GM19468 (cell line): ENCODE results near the gene TCEAL4.

Experiments used
- ATAC-seq: cut with Tn5 transposase; IDR thresholded peaks from one replicate; pipeline ENCODE4 v1.9.1; 2021; ENCODE audit warnings: mild to moderate bottlenecking, moderate library complexity, moderate number of reproducible peaks; ENCODE audit not compliant: unreplicated experiment; ENCODE audit errors: extremely low read depth

Gene TCEAL4

GRCh38 chrX:103585411-103586313 lies at the start of gene TCEAL4:
Gene TCEAL4 (plus strand): TSS chrX:103585515. CDS start chrX:103586676, 1,161 bp downstream.
- no peak for ATAC-seq

DNA sequence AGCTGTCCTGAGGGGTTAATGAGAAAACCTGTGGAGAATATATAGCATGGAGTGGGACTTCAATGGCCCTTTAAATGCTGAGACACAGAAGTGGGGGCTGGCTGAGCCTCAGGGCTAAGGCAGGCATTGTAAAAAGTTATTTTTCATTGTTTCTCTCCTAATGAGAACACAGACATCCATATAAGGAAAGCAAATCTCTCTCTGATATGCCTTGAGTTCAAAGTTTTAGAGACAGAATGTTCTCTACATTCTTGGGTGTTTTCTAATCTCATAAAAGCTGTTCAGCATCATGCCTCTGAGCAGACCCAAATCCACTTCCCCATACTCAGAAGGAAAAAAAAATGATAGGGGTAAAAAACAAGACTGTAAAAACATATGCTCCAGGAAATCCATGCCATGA lies 49.2 kb upstream of the TCEAL4 start:
- no peak for ATAC-seq

DNA sequence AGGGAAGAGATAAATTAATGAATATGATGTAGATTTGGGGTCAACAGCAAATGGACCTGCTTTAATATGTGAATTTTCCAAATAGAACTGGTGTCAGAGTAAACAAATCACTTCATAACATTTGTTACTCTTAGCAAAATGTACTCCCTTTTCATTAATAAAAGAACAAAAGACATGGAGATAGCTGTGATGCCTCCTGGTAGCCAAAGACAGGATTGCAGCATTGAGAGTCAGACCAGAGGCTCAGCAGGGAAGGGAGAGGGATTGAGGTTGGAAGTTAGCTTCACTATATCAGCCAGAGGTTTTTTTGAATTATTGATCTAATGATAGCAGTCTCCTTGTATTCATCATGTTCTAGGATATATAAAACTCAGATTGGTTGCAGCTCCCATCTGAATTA lies 48.6 kb upstream of the TCEAL4 start:
- no peak for ATAC-seq

GRCh38 chrX:103537871-103538387 lies 47.4 kb upstream of the TCEAL4 start:
- no peak for ATAC-seq

DNA sequence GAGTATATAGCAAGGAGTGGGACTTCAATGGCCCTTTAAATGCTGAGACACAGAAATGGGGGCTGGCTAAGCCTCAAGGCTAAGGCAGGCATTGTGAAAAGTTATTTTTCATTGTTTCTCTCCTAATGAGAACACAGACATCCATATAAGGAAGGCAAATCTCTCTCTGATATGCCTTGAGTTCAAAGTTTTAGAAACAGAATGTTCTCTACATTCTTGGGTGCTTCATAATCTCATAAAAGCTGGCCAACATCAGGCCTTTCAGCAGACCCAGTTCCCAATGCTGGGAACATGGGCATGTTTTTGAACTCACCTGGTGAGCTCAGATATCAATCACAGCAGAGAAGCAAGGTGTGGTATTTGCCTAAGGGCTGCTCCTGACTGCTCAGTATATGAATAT lies 46.6 kb upstream of the TCEAL4 start:
- no peak for ATAC-seq

GRCh38 chrX:103539695-103540094 lies 45.6 kb upstream of the TCEAL4 start:
- ATAC-seq, result no peak

- ATAC-seq, result no peak
These were observed 45.2 kb upstream of the TCEAL4 start for GRCh38 chrX:103540145-103540544.

- no peak for ATAC-seq
These were observed 35.4 kb upstream of the TCEAL4 start for GRCh38 chrX:103549916-103550315.

- ATAC-seq, result no peak
These were observed 34.8 kb upstream of the TCEAL4 start for GRCh38 chrX:103550415-103551051.

GRCh38 chrX:103552236-103552635 lies 33.1 kb upstream of the TCEAL4 start:
- ATAC-seq, result no peak

- ATAC-seq, result peak; percentile 89
These were observed 30.5 kb upstream of the TCEAL4 start for GRCh38 chrX:103554687-103555424.

DNA sequence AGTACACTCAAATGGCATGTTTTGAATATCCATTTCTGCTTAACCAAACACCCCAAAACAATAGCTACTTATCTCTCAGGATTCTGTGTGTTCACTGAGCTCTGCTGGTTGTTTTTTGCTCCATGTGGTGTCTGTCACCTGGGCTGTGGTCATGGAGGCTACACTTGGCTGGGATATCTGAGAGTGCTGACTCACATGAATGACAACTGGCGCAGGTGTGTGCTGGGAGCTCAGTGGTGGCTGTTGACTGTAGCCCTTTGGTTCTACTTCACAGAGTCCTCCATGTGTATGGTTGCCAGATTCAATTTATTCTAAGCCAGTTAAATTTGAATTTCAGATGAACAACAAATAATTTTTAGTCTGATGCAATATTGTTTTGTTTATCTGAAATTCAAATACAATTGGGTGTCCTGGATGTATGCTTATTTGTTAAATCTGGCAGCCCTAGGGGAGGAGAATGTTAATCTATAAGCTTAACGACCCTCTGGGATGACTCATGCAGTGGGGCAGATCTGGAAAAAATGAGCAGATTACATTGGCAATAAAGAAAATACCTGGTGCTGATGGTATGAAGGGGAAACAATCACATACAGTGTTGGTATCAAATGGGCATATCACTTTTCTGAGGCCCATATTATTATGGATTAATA lies 28.2 kb upstream of the TCEAL4 start:
- no peak for ATAC-seq

GRCh38 chrX:103560256-103560655 lies 25.1 kb upstream of the TCEAL4 start:
- ATAC-seq, result no peak

- no peak for ATAC-seq
These were observed 22.5 kb upstream of the TCEAL4 start for GRCh38 chrX:103562801-103563200.

DNA sequence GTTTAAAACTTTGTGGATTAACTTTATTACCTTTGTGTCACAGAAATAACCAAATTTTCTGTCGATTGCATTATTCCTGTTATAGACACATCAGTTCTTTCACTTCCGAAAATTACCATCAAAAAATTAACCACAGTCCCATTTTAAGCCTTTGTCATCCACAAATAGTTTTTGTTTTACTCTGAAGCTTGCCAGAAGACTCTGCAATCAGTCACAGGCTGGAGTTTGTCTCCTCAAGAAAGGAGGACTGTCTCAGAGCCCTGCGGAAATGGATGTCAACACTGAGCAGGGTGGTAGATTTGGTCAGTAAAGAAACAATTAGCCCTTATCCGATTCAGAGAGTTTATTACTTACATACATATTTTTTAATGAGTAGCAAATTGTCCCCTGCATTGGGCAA lies 20.1 kb upstream of the TCEAL4 start:
- no peak for ATAC-seq

DNA sequence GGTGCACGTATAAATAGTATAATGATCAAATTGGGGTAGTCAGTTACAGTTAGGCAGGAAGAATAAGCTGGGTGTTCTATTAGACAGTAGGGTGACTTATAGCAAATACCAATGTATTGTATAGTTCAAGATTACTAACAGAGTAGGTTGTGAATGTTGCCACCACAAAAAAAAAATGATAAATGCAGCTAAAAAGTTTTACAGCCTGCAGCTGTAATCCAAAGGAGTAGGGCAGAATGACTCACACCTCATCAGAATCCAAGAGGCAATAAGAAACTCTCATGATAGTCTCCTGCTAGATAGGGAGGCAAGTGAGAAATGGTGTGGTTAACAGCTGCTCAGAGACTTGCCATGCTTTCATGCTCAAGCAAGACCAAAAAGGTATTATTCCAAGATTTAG lies 19.6 kb upstream of the TCEAL4 start:
- ATAC-seq, result no peak

- ATAC-seq, result no peak
These were observed 14.2 kb upstream of the TCEAL4 start for GRCh38 chrX:103571121-103571520.

GRCh38 chrX:103571726-103572125 lies 13.6 kb upstream of the TCEAL4 start:
- ATAC-seq, result no peak

- ATAC-seq, result no peak
These were observed 12.1 kb upstream of the TCEAL4 start for GRCh38 chrX:103573202-103573601.

- no peak for ATAC-seq
These were observed 719 bp upstream of the TCEAL4 start for GRCh38 chrX:103584596-103584995.
